ENCODE data around the gene SIDT2. TPM values are rescaled to one million over a fixed set of nuclear protein-coding genes. Genes with fewer than 3 reads are reported as not detected.

SIDT2 gene
- total and polyA plus RNA-seq, 2 of the 8 experiments (the other 6 are each of a cell fraction or from before 2014, with no cell fraction given), result 18.5 to 21.1 TPM

GRCh38 chr11:117186431-117186761, 7.9 kb downstream of the SIDT2 start:
- no peak overlapping the region for H3K56ac ChIP-seq (replicated peaks; ENCODE audit: insufficient read length, low read depth, low read length)
- no peaks in the 10 kb centered on the region for H3K79me2 ChIP-seq (ENCODE audit: control insufficient read depth in 1 of 2, insufficient read depth in 2 of 2, low read length in 2 of 2)
- H4K91ac ChIP-seq (replicated peaks; ENCODE audit: insufficient read length, low read length), result no peak overlapping the region
- H3K14ac ChIP-seq (ENCODE audit: insufficient read length), result no peak overlapping the region
- no peak overlapping the region for H4K8ac ChIP-seq (ENCODE audit: extremely low read depth, insufficient read depth, low read length)
- ChIA-PET CTCF (ENCODE audit: partially characterized antibody) (interaction anchor here (13.4 to 14.0 kb wide), 2 partner anchors 12 to 38 kb away, joined by 249 to 359 read pairs; partner anchors contain the start of genes PCSK7, RNF214 and TAGLN), POLR2A (ENCODE audit: partially characterized antibody) (interaction anchor here (12.6 kb wide), 1 partner anchor 15 kb away, joined by 153 read pairs; the partner anchor contains the start of gene TAGLN)
- H3K4ac ChIP-seq (replicated peaks; ENCODE audit: insufficient read length, low read depth, low read length), result no peak overlapping the region
- TF ChIP-seq TCF12 (IDR thresholded peaks at IDR 0.05; ENCODE audit: low read depth, low read length), result no peak
- TF ChIP-seq SIRT6 (IDR thresholded peaks at IDR 0.05; ENCODE audit: low read length), result no peak
- no peak for TF ChIP-seq RFX5 (IDR thresholded peaks at IDR 0.05; ENCODE audit: borderline replicate concordance, low read depth, low read length)
- no peak for TF ChIP-seq BCL11A (IDR thresholded peaks at IDR 0.05; ENCODE audit: low read depth in 2 of 2, low read length in 2 of 2)
- TF ChIP-seq CREB1 (IDR thresholded peaks at IDR 0.05), result no peak
- no peak for TF ChIP-seq CEBPB (IDR thresholded peaks at IDR 0.05; ENCODE audit: low read depth, low read length)
- TF ChIP-seq, protein P1, sequence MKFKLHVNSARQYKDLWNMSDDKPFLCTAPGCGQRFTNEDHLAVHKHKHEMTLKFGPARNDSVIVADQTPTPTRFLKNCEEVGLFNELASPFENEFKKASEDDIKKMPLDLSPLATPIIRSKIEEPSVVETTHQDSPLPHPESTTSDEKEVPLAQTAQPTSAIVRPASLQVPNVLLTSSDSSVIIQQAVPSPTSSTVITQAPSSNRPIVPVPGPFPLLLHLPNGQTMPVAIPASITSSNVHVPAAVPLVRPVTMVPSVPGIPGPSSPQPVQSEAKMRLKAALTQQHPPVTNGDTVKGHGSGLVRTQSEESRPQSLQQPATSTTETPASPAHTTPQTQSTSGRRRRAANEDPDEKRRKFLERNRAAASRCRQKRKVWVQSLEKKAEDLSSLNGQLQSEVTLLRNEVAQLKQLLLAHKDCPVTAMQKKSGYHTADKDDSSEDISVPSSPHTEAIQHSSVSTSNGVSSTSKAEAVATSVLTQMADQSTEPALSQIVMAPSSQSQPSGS (IDR thresholded peaks at IDR 0.05; ENCODE audit: low read length), result no peak
- TF ChIP-seq RNF2 (IDR thresholded peaks at IDR 0.05; ENCODE audit: borderline replicate concordance, low read depth, low read length, missing control alignments, poor library complexity, severe bottlenecking), result no peak
- no peak for TF ChIP-seq POLR2AphosphoS5 (IDR thresholded peaks at IDR 0.05; ENCODE audit: low read depth, low read length)
- no peak for TF ChIP-seq BACH1 (IDR thresholded peaks at IDR 0.05; ENCODE audit: low read length)
- no peak for TF ChIP-seq JUN (IDR thresholded peaks at IDR 0.05; ENCODE audit: low read depth, low read length)
- no peak for TF ChIP-seq SP4 (IDR thresholded peaks at IDR 0.05; ENCODE audit: low read length)
- TF ChIP-seq SIX5 (IDR thresholded peaks at IDR 0.05; ENCODE audit: low read depth, low read length), result no peak
- no peak for TF ChIP-seq KDM1A (IDR thresholded peaks at IDR 0.05; ENCODE audit: borderline replicate concordance, low read length)
- no peak overlapping the region for H2AFZ ChIP-seq (ENCODE audit: low read length)
- no peaks in the 10 kb centered on the region for H3K27me3 ChIP-seq (replicated peaks in 1 of 4; ENCODE audit: control insufficient read depth in 3 of 4, extremely low read depth in 1 of 4, insufficient read depth in 3 of 4, low read length in 3 of 4)
- no peak overlapping the region for H3K27ac ChIP-seq (ENCODE audit: low read depth, low read length)
- peaks cover 0 to 6% of the 10 kb centered on the region in 2 experiments for H4K20me1 ChIP-seq (replicated peaks in 1 of 2; ENCODE audit: control insufficient read depth in 1 of 2, insufficient read depth in 2 of 2, low read length in 2 of 2)
- no peak overlapping the region for H3K9ac ChIP-seq (replicated peaks in 1 of 4; ENCODE audit: extremely low read depth in 1 of 4, low read depth in 3 of 4, low read length in 3 of 4)
- H2BK20ac ChIP-seq (ENCODE audit: low read length), result no peak overlapping the region
- DNase-seq (ENCODE audit: low read depth in 1 of 2, low spot score in 2 of 2) (no peak), FAIRE-seq (no peak)
- no peaks in the 10 kb centered on the region for H3K79me1 ChIP-seq (ENCODE audit: low read depth, low read length)
- no peak overlapping the region for H4K5ac ChIP-seq (ENCODE audit: insufficient read length, low read depth, low read length)
- H3K36me3 ChIP-seq (ENCODE audit: control insufficient read depth in 2 of 4, insufficient read depth in 4 of 4, low read length in 3 of 4), result peaks cover 0 to 10% (median 3%) of the 10 kb centered on the region in 4 experiments; a peak in 3 of 8 replicates
- H2BK12ac ChIP-seq (ENCODE audit: low read depth, low read length), result no peak overlapping the region
- no peaks in the 10 kb centered on the region for H3K9me3 ChIP-seq (ENCODE audit: insufficient read depth in 2 of 2, low read depth in 1 of 2, low read length in 1 of 2)
- no peak overlapping the region for H3K4me2 ChIP-seq (ENCODE audit: insufficient read depth in 1 of 2, low read depth in 2 of 2, low read length in 2 of 2)
- H3K4me3 ChIP-seq (ENCODE audit: extremely low read depth in 1 of 4, insufficient read depth in 2 of 4, low read depth in 3 of 4, low read length in 4 of 4), result no peak overlapping the region
- no peak overlapping the region for H2AK5ac ChIP-seq (ENCODE audit: low read depth, low read length)
- H2BK120ac ChIP-seq (replicated peaks; ENCODE audit: low read depth, low read length), result no peak overlapping the region
- WGBS, 2 experiments (ENCODE audit: extremely low coverage in 1 of 2, insufficient coverage in 1 of 2, insufficient read length in 1 of 2, insufficient replicate concordance in 2 of 2, low coverage in 1 of 2, low lambda C conversion rate in 2 of 2, missing lambda C conversion rate in 1 of 2), result 88% methylated on average over 2 of the region's 4 CpGs; no CpG with 5 or more reads in 1 of the 2 experiments
- no peak overlapping the region for H2BK15ac ChIP-seq (ENCODE audit: low read length)
- no peaks in the 10 kb centered on the region for H3K23me2 ChIP-seq (ENCODE audit: low read depth, low read length)
- no peaks in the 10 kb centered on the region for H3K4me1 ChIP-seq (replicated peaks in 1 of 4; ENCODE audit: control insufficient read depth in 3 of 4, insufficient read depth in 4 of 4, low read length in 3 of 4)
- H2BK5ac ChIP-seq (ENCODE audit: low read depth, low read length), result no peak overlapping the region
- H3K23ac ChIP-seq (ENCODE audit: insufficient read length), result no peak overlapping the region
- no peak overlapping the region for H3K18ac ChIP-seq (ENCODE audit: extremely low read depth, low read length)

Measured in H1 (cell line).